ENCODE data around the gene AARS2.

DNA sequence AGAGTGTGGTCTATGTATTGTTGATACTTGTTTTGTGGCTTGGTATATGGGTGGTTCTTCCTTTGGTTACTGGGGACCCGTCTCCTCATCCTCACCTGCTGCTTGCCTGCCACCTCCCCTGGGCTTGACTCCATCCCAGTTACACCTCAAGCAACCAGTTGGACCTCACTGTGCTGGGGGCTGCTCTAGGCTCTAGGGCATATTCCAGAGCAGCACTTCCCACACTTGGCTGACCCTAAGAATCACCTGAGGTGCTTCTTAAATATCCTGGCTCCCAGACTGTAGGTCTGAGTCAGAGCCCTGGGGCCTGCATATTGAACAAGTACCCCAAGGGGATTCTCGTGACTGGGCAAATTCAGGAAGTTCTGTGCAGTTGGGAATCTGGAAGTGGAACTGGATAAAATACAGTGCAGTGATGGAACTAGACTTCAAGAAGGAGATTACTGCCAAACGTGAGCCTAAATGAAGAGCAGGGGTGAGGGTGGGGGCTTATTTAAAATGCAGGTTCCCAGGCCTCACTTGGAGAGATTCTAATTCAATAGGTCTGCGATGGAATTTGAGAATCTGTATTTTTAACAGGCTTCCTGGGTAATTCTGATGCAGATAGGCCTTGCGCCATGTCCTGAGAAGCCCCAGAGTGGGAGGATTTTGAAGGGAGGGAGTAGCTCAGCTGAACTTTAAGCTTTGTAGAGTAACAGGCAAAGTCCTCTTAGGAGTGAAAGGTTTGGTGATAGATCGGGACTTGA lies 36.9 kb upstream of the AARS2 start:
- TF ChIP-seq GATA2 (IDR thresholded peaks at IDR 0.05; ENCODE audit: low read depth, low read length) (no peak), GATA3 (IDR thresholded peaks at IDR 0.05; ENCODE audit: low read depth, low read length) (no peak)

All from SH-SY5Y (cell line).